HepG2 (cell line): ENCODE measurements around the gene CCDC33. TPM values are rescaled to one million over a fixed set of nuclear protein-coding genes. Genes with fewer than 3 reads are reported as not detected.

Experiments used
- ARID2 ChIP-seq: sonication (generic); formaldehyde crosslinking; IDR thresholded peaks from 2 replicates; pipeline ENCODE4 v1.8.1; 2022; ENCODE audit warnings: mild to moderate bottlenecking, missing genetic modification reagents, borderline replicate concordance
- EP300 ChIP-seq, 3 experiments: sonication (generic) in 1 of 3; formaldehyde crosslinking in 1 of 3; IDR thresholded peaks; 2 replicates each; pipeline versions ENCODE4 v1.5.1 to v1.6.1; 2011 to 2020; ENCODE audit warnings: low read depth in 2 of 3, low read length in 2 of 3, borderline replicate concordance in 1 of 3, improper control_type of control experiment in 1 of 3, mild to moderate bottlenecking in 1 of 3, missing genetic modification reagents in 1 of 3, moderate library complexity in 1 of 3
- FOXP1 ChIP-seq, 2 experiments: fragments of 450-650 bp in 1 of 2; IDR thresholded peaks; 2 replicates each; pipeline ENCODE4 v1.6.1; 2017 to 2018; ENCODE audit warnings: antibody characterized with exemption in 1 of 2
- HNF1B ChIP-seq: sonication (generic); formaldehyde crosslinking; IDR thresholded peaks from 2 replicates; pipeline ENCODE4 v1.5.1; 2020; ENCODE audit warnings: mild to moderate bottlenecking, moderate library complexity, missing genetic modification reagents
- IKZF5 ChIP-seq: IDR thresholded peaks from 2 replicates; pipeline ENCODE4 v1.6.1; 2018; ENCODE audit warnings: missing genetic modification reagents, mild to moderate bottlenecking, missing compliant biosample characterization
- KLF11 ChIP-seq: IDR thresholded peaks from 2 replicates; pipeline ENCODE4 v1.6.1; 2016; ENCODE audit warnings: missing compliant biosample characterization
- MED13 ChIP-seq: sonication (generic); formaldehyde crosslinking; IDR thresholded peaks from 2 replicates; pipeline ENCODE4 v1.5.0; 2020; ENCODE audit warnings: missing genetic modification reagents
- NCOA2 ChIP-seq: sonication (generic); formaldehyde crosslinking; IDR thresholded peaks from 2 replicates; pipeline ENCODE4 v1.8.0; 2022; ENCODE audit warnings: inconsistent platforms
- NFIB ChIP-seq: sonication (generic); formaldehyde crosslinking; IDR thresholded peaks from 2 replicates; pipeline ENCODE4 v1.9.0; 2021; ENCODE audit warnings: missing genetic modification reagents, mild to moderate bottlenecking, borderline replicate concordance
- RAD21 ChIP-seq: fragments of 450-650 bp; formaldehyde crosslinking; IDR thresholded peaks from 2 replicates; pipeline ENCODE4 v1.5.0; 2020; ENCODE audit warnings: mild to moderate bottlenecking
- RFXAP ChIP-seq: sonication (generic); formaldehyde crosslinking; IDR thresholded peaks from 2 replicates; pipeline ENCODE4 v1.4.0; 2020; ENCODE audit warnings: missing genetic modification reagents, borderline replicate concordance
- SALL1 ChIP-seq: sonication (generic); formaldehyde crosslinking; IDR thresholded peaks from 2 replicates; pipeline ENCODE4 v1.8.0; 2022; ENCODE audit warnings: mild to moderate bottlenecking, missing genetic modification reagents
- SMC3 ChIP-seq: IDR thresholded peaks from 2 replicates; pipeline ENCODE4 v1.6.1; 2011; ENCODE audit warnings: low read length, improper control_type of control experiment
- STAG1 ChIP-seq: sonication (generic); formaldehyde crosslinking; IDR thresholded peaks from 2 replicates; pipeline ENCODE4 v1.4.0; 2020; ENCODE audit warnings: missing genetic modification reagents
- ZKSCAN1 ChIP-seq: fragments of 150-350 bp; IDR thresholded peaks from 2 replicates; pipeline ENCODE4 v1.6.1; 2014; ENCODE audit warnings: low read length
- ZNF768 ChIP-seq: sonication (generic); formaldehyde crosslinking; IDR thresholded peaks from 2 replicates; pipeline ENCODE4 v1.4.0; 2020; ENCODE audit warnings: missing genetic modification reagents
- ZNF788 ChIP-seq: sonication (generic); formaldehyde crosslinking; IDR thresholded peaks from 2 replicates; pipeline ENCODE4 v1.5.0; 2020; ENCODE audit warnings: mild to moderate bottlenecking, missing genetic modification reagents, borderline replicate concordance
- ZNF790 ChIP-seq: sonication (generic); formaldehyde crosslinking; IDR thresholded peaks from 2 replicates; pipeline ENCODE4 v1.8.0; 2022; ENCODE audit warnings: missing genetic modification reagents, mild to moderate bottlenecking, borderline replicate concordance
- ZSCAN30 ChIP-seq: sonication (generic); formaldehyde crosslinking; IDR thresholded peaks from 2 replicates; pipeline ENCODE4 v1.5.0; 2020; ENCODE audit warnings: mild to moderate bottlenecking, missing genetic modification reagents
- polyA plus RNA-seq, 8 experiments: library from polyadenylated mRNA; depleted of rRNA in 3 of 8; stranded (reverse) in 7 of 8; unstranded in 1 of 8; fragments of >200 nt; fragmentation: Illumina TruSeq in 4 of 8; extraction: Trizol in 4 of 8; gene quantifications; 2 replicates each; pipeline versions ENCODE4 v1.2.1 to v1.2.3, GENCODE V29; 2011 to 2016; ENCODE audit warnings: low read depth in 4 of 8, missing spikeins in 1 of 8, mixed read lengths in 1 of 8; ENCODE audit not compliant: insufficient read depth in 1 of 8
- total RNA-seq, 5 experiments: library from RNA; depleted of rRNA; stranded (reverse); fragments of >200 nt; fragmentation: Illumina TruSeq; extraction: Trizol; gene quantifications; 2 replicates each; pipeline ENCODE4 v1.2.3, GENCODE V29; 2016; ENCODE audit warnings: low read depth in 1 of 5
- TF ChIP-seq, protein P1 (sequence below): sonication (generic); formaldehyde crosslinking; IDR thresholded peaks from 2 replicates; pipeline ENCODE4 v1.8.0; 2022; ENCODE audit warnings: missing genetic modification reagents, mild to moderate bottlenecking, borderline replicate concordance
- TF ChIP-seq, protein P2 (sequence below): sonication (generic); formaldehyde crosslinking; IDR thresholded peaks from 2 replicates; pipeline ENCODE4 v1.5.1; 2020; ENCODE audit warnings: missing genetic modification reagents, mild to moderate bottlenecking, borderline replicate concordance
- TF ChIP-seq, protein P3 (sequence below): sonication (generic); formaldehyde crosslinking; IDR thresholded peaks from 2 replicates; pipeline ENCODE4 v1.8.1; 2023; ENCODE audit warnings: mild to moderate bottlenecking, missing genetic modification reagents, borderline replicate concordance

Gene CCDC33
- total and polyA plus RNA-seq, 2 of the 13 experiments (the other 11 are each of a cell fraction or from before 2014, with no cell fraction given) = 0.30 TPM; not detected in 1

DNA sequence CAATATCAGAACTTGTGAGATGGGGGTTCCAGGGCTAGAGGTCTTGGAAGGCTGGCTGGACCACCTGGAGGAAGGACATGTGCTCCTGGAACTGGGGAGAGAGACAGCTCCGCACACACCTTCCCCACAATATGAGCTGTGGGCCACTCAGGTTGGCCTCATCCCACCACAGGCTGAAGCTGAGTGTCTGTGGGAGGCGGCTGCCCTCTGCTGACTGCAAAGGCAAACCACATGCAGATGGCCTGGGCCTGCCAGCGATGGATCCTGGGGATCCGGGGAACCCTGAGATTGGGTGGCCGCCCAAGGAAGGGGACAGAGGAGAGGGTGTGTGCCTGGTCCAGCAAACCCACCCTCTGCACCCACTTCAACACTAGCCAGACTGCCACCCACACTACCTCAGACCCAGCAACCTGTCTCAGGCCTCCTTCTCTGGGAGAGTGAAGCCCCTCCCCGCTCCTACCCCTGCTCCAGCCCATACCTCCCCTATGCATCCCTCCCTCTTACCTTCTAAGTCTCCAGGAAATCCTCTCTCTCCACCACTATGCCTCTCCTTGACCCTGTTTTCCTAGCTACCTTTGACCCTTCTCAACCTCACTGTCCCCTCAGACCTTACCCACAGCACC, 86.5 kb downstream of the CCDC33 start (continued):
- TF ChIP-seq IKZF5 (CRISPR knock-in tag) (no peak), FOXP1 (IDR thresholded peaks at IDR 0.05) (no peak), FOXP1 (CRISPR knock-in tag; IDR thresholded peaks at IDR 0.05) (no peak), NCOA2 (no peak), ZSCAN30 (no peak), ARID2 (CRISPR knock-in tag) (no peak), STAG1 (CRISPR knock-in tag) (peak; percentile 94), MED13 (CRISPR knock-in tag) (no peak), ZNF790 (CRISPR knock-in tag) (no peak), SMC3 (peak; percentile 57; the same call in 1 of the 2 replicates), EP300 (IDR thresholded peaks at IDR 0.05; ENCODE audit: low read depth in 2 of 2, low read length in 2 of 2) (no peak), EP300 (CRISPR knock-in tag; IDR thresholded peaks at IDR 0.05; ENCODE audit: borderline replicate concordance) (no peak), SALL1 (CRISPR knock-in tag) (peak; percentile 35; the same call in 1 of the 2 replicates), RAD21 (CRISPR knock-in tag) (peak; percentile 81), HNF1B (CRISPR knock-in tag) (no peak), KLF11 (CRISPR knock-in tag) (no peak), ZNF768 (peak; percentile 86), ZNF788 (CRISPR knock-in tag) (no peak), NFIB (no peak), ZKSCAN1 (no peak), RFXAP (CRISPR knock-in tag) (no peak)
- TF ChIP-seq, protein P1, sequence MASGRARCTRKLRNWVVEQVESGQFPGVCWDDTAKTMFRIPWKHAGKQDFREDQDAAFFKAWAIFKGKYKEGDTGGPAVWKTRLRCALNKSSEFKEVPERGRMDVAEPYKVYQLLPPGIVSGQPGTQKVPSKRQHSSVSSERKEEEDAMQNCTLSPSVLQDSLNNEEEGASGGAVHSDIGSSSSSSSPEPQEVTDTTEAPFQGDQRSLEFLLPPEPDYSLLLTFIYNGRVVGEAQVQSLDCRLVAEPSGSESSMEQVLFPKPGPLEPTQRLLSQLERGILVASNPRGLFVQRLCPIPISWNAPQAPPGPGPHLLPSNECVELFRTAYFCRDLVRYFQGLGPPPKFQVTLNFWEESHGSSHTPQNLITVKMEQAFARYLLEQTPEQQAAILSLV = 0 out of 2 replicates have a peak, but pooled peaks have one; percentile 38
- TF ChIP-seq, protein P2, sequence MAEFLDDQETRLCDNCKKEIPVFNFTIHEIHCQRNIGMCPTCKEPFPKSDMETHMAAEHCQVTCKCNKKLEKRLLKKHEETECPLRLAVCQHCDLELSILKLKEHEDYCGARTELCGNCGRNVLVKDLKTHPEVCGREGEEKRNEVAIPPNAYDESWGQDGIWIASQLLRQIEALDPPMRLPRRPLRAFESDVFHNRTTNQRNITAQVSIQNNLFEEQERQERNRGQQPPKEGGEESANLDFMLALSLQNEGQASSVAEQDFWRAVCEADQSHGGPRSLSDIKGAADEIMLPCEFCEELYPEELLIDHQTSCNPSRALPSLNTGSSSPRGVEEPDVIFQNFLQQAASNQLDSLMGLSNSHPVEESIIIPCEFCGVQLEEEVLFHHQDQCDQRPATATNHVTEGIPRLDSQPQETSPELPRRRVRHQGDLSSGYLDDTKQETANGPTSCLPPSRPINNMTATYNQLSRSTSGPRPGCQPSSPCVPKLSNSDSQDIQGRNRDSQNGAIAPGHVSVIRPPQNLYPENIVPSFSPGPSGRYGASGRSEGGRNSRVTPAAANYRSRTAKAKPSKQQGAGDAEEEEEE (CRISPR knock-in tag) = no peak; the same call in 1 of the 2 replicates
- TF ChIP-seq, protein P3, sequence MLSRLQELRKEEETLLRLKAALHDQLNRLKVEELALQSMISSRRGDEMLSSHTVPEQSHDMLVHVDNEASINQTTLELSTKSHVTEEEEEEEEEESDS (CRISPR knock-in tag) = no peak
